CD4-positive, alpha-beta memory T cell (primary cell): ENCODE measurements around the gene HOMEZ. TPM values are rescaled to one million over a fixed set of nuclear protein-coding genes. Genes with fewer than 3 reads are reported as not detected.
A peak's percentile ranks its signal among the peaks of the same experiment; 100 is the strongest.
"Not testable (repeated sequence)": the region's sequence is repeated elsewhere in the genome, so short reads cannot be mapped to it uniquely, and the experiment has no call there.

Source experiments
- CTCF ChIA-PET: fragments of 350-600 bp; sonication (Branson Sonifier 250); formaldehyde crosslinking; loops from one replicate; lab custom pipeline; 2021; ENCODE audit warnings: inconsistent platforms; ENCODE audit not compliant: partially characterized antibody; lab: Charles Lee
- POLR2A ChIA-PET: fragments of 350-600 bp; sonication (Branson Sonifier 250); formaldehyde crosslinking; loops from one replicate; lab custom pipeline; 2021; ENCODE audit not compliant: partially characterized antibody; lab: Charles Lee
- DNase-seq, 5 donors: peaks; one replicate each; pipeline versions ENCODE4 v3.0.0 to v3.0.0-alpha.2; 2020 to 2022; ENCODE audit warnings: mixed read lengths in 1 of 5
- H3K27ac ChIP-seq: one replicate; pipeline ENCODE4 v1.7.0; 2013; ENCODE audit warnings: low read depth, low read length
- H3K27me3 ChIP-seq: 2 replicates; pipeline ENCODE4 v1.7.0; 2013; ENCODE audit warnings: mild to moderate bottlenecking, low read length, moderate library complexity; ENCODE audit not compliant: insufficient read depth
- H3K36me3 ChIP-seq: 2 replicates; pipeline ENCODE4 v1.7.0; 2013; ENCODE audit warnings: mild to moderate bottlenecking, low read length, moderate library complexity; ENCODE audit not compliant: insufficient read depth
- H3K4me1 ChIP-seq: 2 replicates; pipeline ENCODE4 v1.7.0; 2013; ENCODE audit warnings: mild to moderate bottlenecking, low read length, moderate library complexity; ENCODE audit not compliant: insufficient read depth
- H3K4me3 ChIP-seq, 2 donors: one replicate each; pipeline ENCODE4 v1.7.0; 2013; ENCODE audit warnings: low read length in 2 of 2, mild to moderate bottlenecking in 1 of 2
- H3K9me3 ChIP-seq, 2 donors: one replicate each; pipeline ENCODE4 v1.7.0; 2013; ENCODE audit warnings: low read length in 2 of 2, control low read depth in 1 of 2; ENCODE audit not compliant: control insufficient read depth in 1 of 2
- H3K27ac Mint-ChIP-seq, 7 donors: one replicate each; pipeline ENCODE4 v1.8.0; 2020 to 2021; ENCODE audit warnings: mixed read lengths in 7 of 7, mild to moderate bottlenecking in 6 of 7, inconsistent platforms in 3 of 7, moderate library complexity in 3 of 7
- H3K27me3 Mint-ChIP-seq, 2 donors: one replicate each; pipeline ENCODE4 v1.8.0; 2020 to 2021; ENCODE audit warnings: mixed read lengths in 2 of 2
- H3K36me3 Mint-ChIP-seq, 2 donors: one replicate each; pipeline ENCODE4 v1.8.0; 2020 to 2021; ENCODE audit warnings: mixed read lengths in 2 of 2, inconsistent platforms in 1 of 2, mild to moderate bottlenecking in 1 of 2
- H3K4me1 Mint-ChIP-seq, 4 donors: one replicate each; pipeline ENCODE4 v1.8.0; 2020 to 2021; ENCODE audit warnings: mixed read lengths in 4 of 4, mild to moderate bottlenecking in 1 of 4
- H3K4me3 Mint-ChIP-seq, 8 donors: one replicate each; pipeline ENCODE4 v1.8.0; 2020 to 2021; ENCODE audit warnings: mixed read lengths in 8 of 8, mild to moderate bottlenecking in 7 of 8, moderate library complexity in 6 of 8, inconsistent platforms in 3 of 8
- H3K9me3 Mint-ChIP-seq, 8 donors: one replicate each; pipeline ENCODE4 v1.8.0; 2020 to 2021; ENCODE audit warnings: mixed read lengths in 8 of 8, mild to moderate bottlenecking in 5 of 8, inconsistent platforms in 3 of 8, moderate library complexity in 1 of 8
- intact Hi-C: fragments of 100-400 bp; cut with micrococcal nuclease; formaldehyde crosslinking; loops from one replicate; pipeline ENCODE4 v1.15.1; 2023
- polyA plus RNA-seq, 2 donors: library from polyadenylated mRNA; unstranded; fragments of 300-500 nt; fragmentation: Illumina TruSeq; gene quantifications; one replicate each; pipeline ENCODE4 v1.2.3, GENCODE V29; 2021
- total RNA-seq, 2 experiments: library from RNA; stranded (reverse); gene quantifications; one replicate each; pipeline ENCODE4 v1.2.3, GENCODE V29; 2021

HOMEZ gene
- total and polyA plus RNA-seq, 4 experiments from 2014 or later, result 1.5 to 21.7 (median 13.4) TPM

DNA sequence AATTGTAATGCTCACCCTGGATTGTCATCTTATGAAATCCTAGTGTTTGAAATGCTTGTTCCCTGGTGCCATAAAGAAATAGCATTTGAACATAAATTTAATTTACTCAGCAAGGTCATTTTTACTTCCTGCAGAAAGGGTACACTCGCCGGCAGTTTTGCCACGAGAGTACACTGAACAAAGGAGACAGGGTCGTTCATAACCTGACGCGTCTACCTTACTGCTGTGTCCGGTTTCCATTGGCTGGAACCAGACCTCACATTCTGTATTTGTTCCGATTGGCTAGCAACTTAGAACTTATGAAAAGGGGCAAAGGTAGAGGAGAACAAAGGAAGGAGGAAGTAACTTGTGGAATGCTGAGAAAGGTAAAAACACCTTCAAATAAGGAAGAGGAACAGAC lies 25.1 kb downstream of the HOMEZ start:
- H3K27ac ChIP-seq, H3K9me3 ChIP-seq, H3K36me3 ChIP-seq, intact Hi-C loops, H3K27ac Mint-ChIP-seq, H3K9me3 Mint-ChIP-seq, H3K4me3 ChIP-seq, H3K36me3 Mint-ChIP-seq, POLR2A ChIA-PET, H3K27me3 ChIP-seq, DNase-seq, H3K4me1 ChIP-seq, H3K4me1 Mint-ChIP-seq, H3K4me3 Mint-ChIP-seq: not testable (repeated sequence)
- peaks cover 27 to 43% of the 10 kb centered on the region in 2 donors for H3K27me3 Mint-ChIP-seq
- CTCF ChIA-PET, result interaction anchor here (1.5 to 3.5 kb wide), 2 partner anchors 119 to 122 kb away, joined by 4 to 13 read pairs; no protein-coding TSS in a partner anchor

DNA sequence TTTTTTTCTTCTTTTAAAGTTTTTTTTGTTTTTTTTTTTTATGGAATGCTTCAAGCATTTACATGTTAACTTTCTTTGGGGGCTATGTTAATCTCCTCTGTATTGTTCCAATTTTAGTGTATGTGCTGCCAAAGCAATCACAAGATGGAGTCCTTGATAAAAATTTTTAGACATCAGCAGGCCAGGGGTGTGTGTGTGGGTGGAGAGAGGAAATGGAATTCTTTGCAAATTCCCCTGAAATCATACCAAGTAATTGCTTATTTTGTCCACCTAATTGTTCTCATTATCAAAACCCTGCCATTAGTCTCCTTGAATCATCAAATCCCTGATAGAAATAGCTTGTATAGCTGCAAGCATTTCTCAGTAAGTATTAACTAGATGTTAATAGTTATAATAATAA lies 26.5 kb downstream of the HOMEZ start:
- H3K4me1 Mint-ChIP-seq, result no peaks in the 10 kb centered on the region
- Histone ChIP-seq H3K9me3 (no peaks in the 10 kb centered on the region), H3K27me3 (no peaks in the 10 kb centered on the region), H3K4me3 (no peak overlapping the region), H3K4me1 (no peaks in the 10 kb centered on the region), H3K27ac (no peak overlapping the region), H3K36me3 (no peaks in the 10 kb centered on the region)
- peaks cover 26 to 40% of the 10 kb centered on the region in 2 donors for H3K27me3 Mint-ChIP-seq
- POLR2A ChIA-PET, result no interaction called here
- no peaks in the 10 kb centered on the region for H3K36me3 Mint-ChIP-seq
- no peaks in the 10 kb centered on the region for H3K9me3 Mint-ChIP-seq
- no peak overlapping the region for H3K4me3 Mint-ChIP-seq
- DNase-seq, result no peak
- intact Hi-C loops, result no loop called here
- H3K27ac Mint-ChIP-seq, result no peak overlapping the region
- CTCF ChIA-PET, result interaction anchor here (1.5 to 3.5 kb wide), 2 partner anchors 120 to 123 kb away, joined by 4 to 13 read pairs; no protein-coding TSS in a partner anchor

DNA sequence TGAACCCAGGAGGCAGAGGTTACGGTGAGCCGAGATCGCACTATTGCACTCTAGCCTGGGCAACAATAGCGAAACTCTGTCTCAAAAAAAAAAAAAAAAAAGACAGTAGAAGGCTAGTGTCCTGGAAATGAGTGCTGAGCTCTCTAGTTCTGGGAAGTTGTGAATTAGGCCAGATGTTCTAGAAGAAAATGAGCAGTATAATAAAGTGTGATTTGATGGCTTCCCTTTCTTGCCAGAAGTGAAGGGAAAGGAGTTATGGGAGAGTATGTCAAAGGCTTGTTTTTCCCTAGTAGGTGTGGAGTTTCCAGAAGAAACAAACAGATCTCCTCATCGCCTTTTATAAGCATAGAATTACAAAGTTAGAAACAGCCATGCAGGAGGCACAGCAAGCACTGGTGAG lies 27.7 kb downstream of the HOMEZ start:
- H3K27me3 ChIP-seq, result no peaks in the 10 kb centered on the region
- POLR2A ChIA-PET, result interaction anchor here (0.6 kb wide), 1 partner anchor 83 kb away, joined by 3 read pairs; no protein-coding TSS in a partner anchor
- H3K27me3 Mint-ChIP-seq, result peaks cover 26 to 38% of the 10 kb centered on the region in 2 donors

DNA sequence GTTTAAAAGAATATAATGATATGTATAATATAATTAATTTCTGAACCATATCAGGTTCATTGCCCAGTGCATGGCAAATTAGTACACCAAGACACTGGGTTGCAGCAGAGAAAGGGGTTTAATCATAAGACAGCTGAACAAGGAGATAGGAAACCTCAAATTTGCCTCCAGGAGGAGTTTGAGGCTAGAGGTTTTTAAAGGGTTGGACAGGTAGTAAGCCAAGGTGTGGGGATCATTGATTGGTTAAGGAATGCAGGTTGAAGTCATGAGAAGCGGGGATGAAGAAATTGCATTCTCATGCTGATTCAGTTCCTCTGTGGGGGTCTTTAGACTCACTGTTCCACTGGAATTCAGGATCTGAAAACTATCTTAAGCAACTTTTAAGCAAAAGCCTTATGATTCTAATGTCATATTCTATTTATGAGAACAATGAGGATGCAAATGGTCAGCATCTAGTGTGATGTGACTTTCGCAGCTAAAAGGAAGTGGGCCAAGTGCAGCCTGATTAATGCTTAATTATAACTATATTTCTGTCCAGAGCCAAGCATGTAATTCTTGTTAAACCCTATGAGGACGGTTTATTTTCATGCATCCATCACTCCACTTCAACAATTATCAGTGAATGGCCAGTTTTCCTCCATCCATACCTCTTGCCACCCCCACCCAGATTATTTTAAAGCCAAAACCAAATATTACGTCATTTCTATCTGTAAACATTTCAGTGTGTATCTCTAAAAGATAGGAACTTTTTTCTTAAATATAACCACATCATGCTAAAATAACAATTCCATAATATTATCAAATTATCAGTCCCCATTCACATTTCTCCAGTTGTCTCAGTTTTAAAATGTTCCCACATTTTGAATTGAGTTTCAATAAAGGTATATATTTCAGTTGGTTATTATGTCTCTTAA lies 33.3 kb downstream of the HOMEZ start:
- Histone ChIP-seq H3K9me3 (no peaks in the 10 kb centered on the region), H3K27ac (no peak overlapping the region), H3K36me3 (no peaks in the 10 kb centered on the region), H3K4me1 (no peaks in the 10 kb centered on the region), H3K27me3 (no peaks in the 10 kb centered on the region), H3K4me3 (no peak overlapping the region)
- no peak for DNase-seq
- POLR2A ChIA-PET, result no interaction called here
- Mint-ChIP-seq H3K27ac (no peak overlapping the region), H3K27me3 (peaks cover 9 to 21% of the 10 kb centered on the region in 2 donors), H3K36me3 (no peaks in the 10 kb centered on the region), H3K4me1 (no peaks in the 10 kb centered on the region), H3K4me3 (no peak overlapping the region), H3K9me3 (no peaks in the 10 kb centered on the region)
- intact Hi-C loops, result no loop called here
- CTCF ChIA-PET, result interaction anchor here (1.3 kb wide), 1 partner anchor 133 kb away, joined by 4 read pairs; no protein-coding TSS in a partner anchor

More for the DNA sequence above, 27.7 kb downstream of the HOMEZ start:
- Mint-ChIP-seq H3K4me3 (no peak overlapping the region), H3K36me3 (no peaks in the 10 kb centered on the region), H3K27ac (peak overlapping the region in 1 of 7 donors; percentile 2), H3K9me3 (no peaks in the 10 kb centered on the region), H3K4me1 (no peaks in the 10 kb centered on the region)
- CTCF ChIA-PET, result interaction anchor here (1.3 to 3.5 kb wide), 2 partner anchors 14 to 122 kb away, joined by 5 to 13 read pairs; no protein-coding TSS in a partner anchor
- no peaks in the 10 kb centered on the region for H3K4me1 ChIP-seq
- no peak for DNase-seq
- no peak overlapping the region for H3K27ac ChIP-seq
- no peak overlapping the region for H3K4me3 ChIP-seq
- H3K36me3 ChIP-seq, result no peaks in the 10 kb centered on the region
- intact Hi-C loops, result no loop called here
- no peaks in the 10 kb centered on the region for H3K9me3 ChIP-seq

DNA sequence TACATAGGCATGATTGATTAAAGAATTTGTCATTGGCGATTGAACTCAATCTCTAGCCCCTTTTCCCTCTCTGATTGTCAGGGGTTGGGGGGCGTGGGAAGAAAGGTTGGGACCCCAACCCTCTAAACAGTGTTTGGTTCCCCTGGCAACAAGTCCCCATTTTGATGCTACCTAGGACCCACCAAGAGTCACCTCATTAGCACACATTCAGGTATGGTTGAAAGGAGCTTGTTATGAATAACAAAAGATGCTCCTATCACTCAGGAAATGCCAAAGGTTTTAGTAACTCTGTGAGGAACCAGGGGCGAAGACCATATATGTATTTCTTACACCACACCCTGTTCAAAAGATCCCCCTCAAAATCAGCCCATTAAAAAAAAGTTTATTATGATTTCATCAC lies 33.9 kb downstream of the HOMEZ start:
- DNase-seq, result no peak
- Histone ChIP-seq H3K4me3 (no peak overlapping the region), H3K4me1 (no peaks in the 10 kb centered on the region), H3K27ac (no peak overlapping the region), H3K9me3 (no peaks in the 10 kb centered on the region), H3K36me3 (no peaks in the 10 kb centered on the region), H3K27me3 (no peaks in the 10 kb centered on the region)
- intact Hi-C loops, result no loop called here
- Mint-ChIP-seq H3K4me1 (no peaks in the 10 kb centered on the region), H3K27ac (no peak overlapping the region), H3K27me3 (peaks cover 9 to 18% of the 10 kb centered on the region in 2 donors), H3K4me3 (no peak overlapping the region), H3K9me3 (no peaks in the 10 kb centered on the region), H3K36me3 (no peaks in the 10 kb centered on the region)
- ChIA-PET CTCF (interaction anchor here (1.3 kb wide), 1 partner anchor 132 kb away, joined by 4 read pairs; no protein-coding TSS in a partner anchor), POLR2A (no interaction called here)

DNA sequence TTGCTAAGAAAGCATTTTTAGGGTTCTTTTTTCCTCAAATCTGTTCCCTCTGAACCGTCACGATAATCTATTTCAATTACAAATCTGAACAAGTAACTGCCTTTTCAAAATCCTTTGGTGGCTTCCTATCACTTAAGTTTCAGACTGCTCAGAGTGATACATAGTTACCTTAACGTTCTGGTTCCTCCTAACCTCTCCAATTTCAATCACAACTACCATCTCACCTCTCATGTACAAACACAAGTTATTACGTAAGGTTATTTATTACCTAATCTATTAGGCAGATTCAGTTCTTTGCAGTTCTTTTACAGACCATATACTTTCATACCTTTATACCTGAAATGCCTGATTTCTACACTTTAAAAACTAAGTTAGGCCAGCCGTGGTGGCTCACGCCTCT lies 36.1 kb downstream of the HOMEZ start:
- no peak overlapping the region for H3K27ac ChIP-seq
- no peaks in the 10 kb centered on the region for H3K9me3 Mint-ChIP-seq
- H3K36me3 ChIP-seq, result no peaks in the 10 kb centered on the region
- H3K27me3 ChIP-seq, result no peaks in the 10 kb centered on the region
- no peak overlapping the region for H3K27ac Mint-ChIP-seq
- peaks cover 9 to 16% of the 10 kb centered on the region in 2 donors for H3K27me3 Mint-ChIP-seq
- no peaks in the 10 kb centered on the region for H3K4me1 ChIP-seq
- intact Hi-C loops, result no loop called here
- H3K9me3 ChIP-seq, result no peaks in the 10 kb centered on the region
- ChIA-PET POLR2A (no interaction called here), CTCF (interaction anchor here (1.2 kb wide), 1 partner anchor 13 kb away, joined by 3 read pairs; no protein-coding TSS in a partner anchor)
- H3K4me1 Mint-ChIP-seq, result no peaks in the 10 kb centered on the region
- no peak for DNase-seq
- no peak overlapping the region for H3K4me3 Mint-ChIP-seq
- H3K4me3 ChIP-seq, result no peak overlapping the region
- H3K36me3 Mint-ChIP-seq, result no peaks in the 10 kb centered on the region

DNA sequence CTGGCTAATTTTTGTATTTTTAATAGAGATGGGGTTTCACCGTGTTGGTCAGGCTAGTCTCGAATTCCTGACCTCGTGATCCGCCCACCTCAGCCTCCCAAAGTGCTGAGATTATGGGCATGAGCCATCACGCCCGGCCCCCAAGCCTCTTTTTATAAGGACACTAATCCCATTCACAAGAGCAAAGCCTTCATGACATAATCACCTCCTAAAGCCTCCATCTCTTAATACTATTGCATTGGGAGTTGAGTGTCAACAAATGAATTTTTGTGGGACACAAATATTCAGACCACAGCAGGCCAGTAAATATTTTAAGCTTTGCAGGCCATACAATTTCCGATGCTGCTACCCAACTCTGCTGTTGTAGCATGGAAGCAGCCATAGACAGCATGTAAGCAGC lies 37.3 kb downstream of the HOMEZ start:
- no peak for DNase-seq
- Histone ChIP-seq H3K27ac (no peak overlapping the region), H3K27me3 (no peaks in the 10 kb centered on the region), H3K4me1 (no peaks in the 10 kb centered on the region), H3K9me3 (no peaks in the 10 kb centered on the region), H3K36me3 (no peaks in the 10 kb centered on the region), H3K4me3 (no peak overlapping the region)
- Mint-ChIP-seq H3K27me3 (peaks cover 9 to 16% of the 10 kb centered on the region in 2 donors), H3K9me3 (no peaks in the 10 kb centered on the region), H3K4me3 (no peak overlapping the region), H3K4me1 (no peaks in the 10 kb centered on the region), H3K27ac (no peak overlapping the region), H3K36me3 (no peaks in the 10 kb centered on the region)
- POLR2A ChIA-PET, result no interaction called here
- CTCF ChIA-PET, result interaction anchor here (1.2 kb wide), 1 partner anchor 14 kb away, joined by 3 read pairs; no protein-coding TSS in a partner anchor
- intact Hi-C loops, result no loop called here
